Measurements from ENCODE around the gene GTF2F1.

- TF ChIP-seq, protein P1, sequence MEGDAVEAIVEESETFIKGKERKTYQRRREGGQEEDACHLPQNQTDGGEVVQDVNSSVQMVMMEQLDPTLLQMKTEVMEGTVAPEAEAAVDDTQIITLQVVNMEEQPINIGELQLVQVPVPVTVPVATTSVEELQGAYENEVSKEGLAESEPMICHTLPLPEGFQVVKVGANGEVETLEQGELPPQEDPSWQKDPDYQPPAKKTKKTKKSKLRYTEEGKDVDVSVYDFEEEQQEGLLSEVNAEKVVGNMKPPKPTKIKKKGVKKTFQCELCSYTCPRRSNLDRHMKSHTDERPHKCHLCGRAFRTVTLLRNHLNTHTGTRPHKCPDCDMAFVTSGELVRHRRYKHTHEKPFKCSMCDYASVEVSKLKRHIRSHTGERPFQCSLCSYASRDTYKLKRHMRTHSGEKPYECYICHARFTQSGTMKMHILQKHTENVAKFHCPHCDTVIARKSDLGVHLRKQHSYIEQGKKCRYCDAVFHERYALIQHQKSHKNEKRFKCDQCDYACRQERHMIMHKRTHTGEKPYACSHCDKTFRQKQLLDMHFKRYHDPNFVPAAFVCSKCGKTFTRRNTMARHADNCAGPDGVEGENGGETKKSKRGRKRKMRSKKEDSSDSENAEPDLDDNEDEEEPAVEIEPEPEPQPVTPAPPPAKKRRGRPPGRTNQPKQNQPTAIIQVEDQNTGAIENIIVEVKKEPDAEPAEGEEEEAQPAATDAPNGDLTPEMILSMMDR (IDR thresholded peaks at IDR 0.05 in 8 of 11, conservative IDR thresholded peaks at IDR 0.05 in 3 of 11), result peak in 4 of 11 experiments; percentile 8 to 29 (median 20)
- TF ChIP-seq POLR2A (IDR thresholded peaks at IDR 0.05) (peak in 1 of 3 donors; percentile 49), POLR2AphosphoS5 (IDR thresholded peaks at IDR 0.05) (peak; percentile 75 to 84 (median 82))
Observed at GRCh38 chr19:6393074-6393982, at the start of gene GTF2F1.
